ENCODE results near the gene BRINP3. TPM values are rescaled to one million over a fixed set of nuclear protein-coding genes. Genes with fewer than 3 reads are reported as not detected.

Gene BRINP3
- total and polyA plus RNA-seq, 9 of the 15 experiments (the other 6 are each of a cell fraction or from before 2014, with no cell fraction given), result 0.09 to 0.75 (median 0.19) TPM; not detected in 1

- no peaks in the 10 kb centered on the region for H3K36me3 ChIP-seq (ENCODE audit: control insufficient read depth, insufficient read depth, low read length)
- intact Hi-C loops (cut with micrococcal nuclease), result no loop called here
Observed at GRCh38 chr1:190476806-190477205, 858 bp downstream of the BRINP3 start.

More at GRCh38 chr1:190476806-190477205, 858 bp downstream of the BRINP3 start:
- Histone ChIP-seq H3K9ac (ENCODE audit: insufficient read depth in 1 of 2, low read depth in 2 of 2, low read length in 2 of 2) (no peak overlapping the region), H3K27ac (ENCODE audit: extremely low read depth, low read depth, low read length) (no peak overlapping the region), H3K27me3 (ENCODE audit: control insufficient read depth in 2 of 2, insufficient read depth in 2 of 2, low read length in 2 of 2) (no peaks in the 10 kb centered on the region), H3K9me1 (ENCODE audit: control insufficient read depth, insufficient read depth, low read length) (no peaks in the 10 kb centered on the region), H4K20me1 (replicated peaks; ENCODE audit: control insufficient read depth, insufficient read depth, low read length) (no peaks in the 10 kb centered on the region), H2AFZ (ENCODE audit: low read depth, low read length) (no peak overlapping the region), H3K4me1 (replicated peaks in 1 of 2; ENCODE audit: control insufficient read depth in 2 of 2, insufficient read depth in 2 of 2, low read length in 2 of 2) (no peaks in the 10 kb centered on the region), H3K79me2 (ENCODE audit: control insufficient read depth, insufficient read depth, low read length) (no peaks in the 10 kb centered on the region), H3K9me3 (replicated peaks; ENCODE audit: control insufficient read depth, insufficient read depth, low read depth, low read length) (no peaks in the 10 kb centered on the region), H3K4me3 (no peak overlapping the region), H3K4me2 (ENCODE audit: insufficient read depth, low read length) (no peak overlapping the region)
- ATAC-seq, result no peak
- WGBS (ENCODE audit: insufficient coverage, low coverage, missing lambda C conversion rate), result 6% methylated on average over 5 of the region's 5 CpGs
- in situ Hi-C loops (cut with MboI), result no loop called here
- no peak for FAIRE-seq
- ChIA-PET CTCF (ENCODE audit: low intra/inter-chr PET ratio) (no interaction called here), POLR2A (interaction anchor here (0.7 kb wide), 1 partner anchor 7 kb away, joined by 4 read pairs; no protein-coding TSS in a partner anchor)
- BruUV-seq (replicated peaks), result no TSS peak
- TF ChIP-seq ZFPM2 (CRISPR knock-in tag; IDR thresholded peaks at IDR 0.05), result no peak
- TF ChIP-seq CC2D1A (IDR thresholded peaks at IDR 0.05), result no peak
- TF ChIP-seq LEF1 (IDR thresholded peaks at IDR 0.05), result no peak
- TF ChIP-seq ZNF3 (CRISPR knock-in tag; IDR thresholded peaks at IDR 0.05), result no peak
- TF ChIP-seq TCF7L2 (IDR thresholded peaks at IDR 0.05; ENCODE audit: low read depth, low read length), result no peak
- TF ChIP-seq MLX (CRISPR knock-in tag; conservative IDR thresholded peaks at IDR 0.05), result no peak
- TF ChIP-seq MAFK (IDR thresholded peaks at IDR 0.05; ENCODE audit: low read length), result no peak
- no peak for TF ChIP-seq TCF7 (IDR thresholded peaks at IDR 0.05; ENCODE audit: borderline replicate concordance)
- no peak for TF ChIP-seq ZNF436 (CRISPR knock-in tag; IDR thresholded peaks at IDR 0.05)
- no peak for TF ChIP-seq TAL1 (IDR thresholded peaks at IDR 0.05)
- TF ChIP-seq TAF9B (IDR thresholded peaks at IDR 0.05; ENCODE audit: partially characterized antibody), result no peak
- no peak for TF ChIP-seq TFE3 (CRISPR knock-in tag; IDR thresholded peaks at IDR 0.05)
- TF ChIP-seq ZZZ3 (IDR thresholded peaks at IDR 0.05), result no peak
- TF ChIP-seq TCF15 (CRISPR knock-in tag; IDR thresholded peaks at IDR 0.05), result no peak
- no peak for TF ChIP-seq NELFE (IDR thresholded peaks at IDR 0.05; ENCODE audit: insufficient read depth, insufficient read length)
- no peak for TF ChIP-seq RFX7 (CRISPR knock-in tag; IDR thresholded peaks at IDR 0.05)
- no peak for TF ChIP-seq ZNF695 (CRISPR knock-in tag; IDR thresholded peaks at IDR 0.05)
- no peak for DNase-seq (ENCODE audit: extremely low read depth in 1 of 4, low spot score in 3 of 4)
